ENCODE measurements around the gene PTTG1IP.

GRCh38 chr21:44816761-44817505 lies 56.6 kb downstream of the PTTG1IP start:
- no peak for TF ChIP-seq TAF1 (IDR thresholded peaks at IDR 0.05; ENCODE audit: low read depth, low read length)
- TF ChIP-seq POLR2A (IDR thresholded peaks at IDR 0.05; ENCODE audit: low read depth, low read length) = no peak
- TF ChIP-seq POLR2AphosphoS5 (IDR thresholded peaks at IDR 0.05; ENCODE audit: low read depth, low read length) = no peak
- no peak for TF ChIP-seq POU2F2 (IDR thresholded peaks at IDR 0.05; ENCODE audit: low read depth, low read length)

Measured in GM12891 (cell line).